Retinal pigment epithelial cell (primary cell): Measurements from ENCODE around the gene MAIP1.
A peak's percentile ranks its signal among the peaks of the same experiment; 100 is the strongest.

Experiments
- DNase-seq: peaks from one replicate; pipeline ENCODE4 v3.0.0-alpha.2; 2010; ENCODE audit warnings: low read depth
- H3K4me3 ChIP-seq: 2 replicates; pipeline ENCODE4 v1.5.1; 2011; ENCODE audit warnings: mild to moderate bottlenecking, low read length, control low read depth, moderate library complexity
- TF ChIP-seq, protein P1 (sequence below): conservative IDR thresholded peaks from 2 replicates; pipeline ENCODE4 v1.5.1; 2011; ENCODE audit warnings: low read depth, low read length, control low read depth, inconsistent platforms

The MAIP1 gene

GRCh38 chr2:199979398-199979797 lies 24.0 kb downstream of the MAIP1 start:
- TF ChIP-seq, protein P1, sequence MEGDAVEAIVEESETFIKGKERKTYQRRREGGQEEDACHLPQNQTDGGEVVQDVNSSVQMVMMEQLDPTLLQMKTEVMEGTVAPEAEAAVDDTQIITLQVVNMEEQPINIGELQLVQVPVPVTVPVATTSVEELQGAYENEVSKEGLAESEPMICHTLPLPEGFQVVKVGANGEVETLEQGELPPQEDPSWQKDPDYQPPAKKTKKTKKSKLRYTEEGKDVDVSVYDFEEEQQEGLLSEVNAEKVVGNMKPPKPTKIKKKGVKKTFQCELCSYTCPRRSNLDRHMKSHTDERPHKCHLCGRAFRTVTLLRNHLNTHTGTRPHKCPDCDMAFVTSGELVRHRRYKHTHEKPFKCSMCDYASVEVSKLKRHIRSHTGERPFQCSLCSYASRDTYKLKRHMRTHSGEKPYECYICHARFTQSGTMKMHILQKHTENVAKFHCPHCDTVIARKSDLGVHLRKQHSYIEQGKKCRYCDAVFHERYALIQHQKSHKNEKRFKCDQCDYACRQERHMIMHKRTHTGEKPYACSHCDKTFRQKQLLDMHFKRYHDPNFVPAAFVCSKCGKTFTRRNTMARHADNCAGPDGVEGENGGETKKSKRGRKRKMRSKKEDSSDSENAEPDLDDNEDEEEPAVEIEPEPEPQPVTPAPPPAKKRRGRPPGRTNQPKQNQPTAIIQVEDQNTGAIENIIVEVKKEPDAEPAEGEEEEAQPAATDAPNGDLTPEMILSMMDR: no peak
- no peak for DNase-seq
- no peak overlapping the region for H3K4me3 ChIP-seq

- peak overlapping the region; percentile 8 for H3K4me3 ChIP-seq
- peak; percentile 39 for DNase-seq
- TF ChIP-seq, protein P1: peak; percentile 79
Observed at GRCh38 chr2:199979832-199980628, 24.6 kb downstream of the MAIP1 start.

GRCh38 chr2:199982126-199982843 lies 26.9 kb downstream of the MAIP1 start:
- no peak for DNase-seq
- TF ChIP-seq, protein P1: no peak
- H3K4me3 ChIP-seq: no peak overlapping the region

DNA sequence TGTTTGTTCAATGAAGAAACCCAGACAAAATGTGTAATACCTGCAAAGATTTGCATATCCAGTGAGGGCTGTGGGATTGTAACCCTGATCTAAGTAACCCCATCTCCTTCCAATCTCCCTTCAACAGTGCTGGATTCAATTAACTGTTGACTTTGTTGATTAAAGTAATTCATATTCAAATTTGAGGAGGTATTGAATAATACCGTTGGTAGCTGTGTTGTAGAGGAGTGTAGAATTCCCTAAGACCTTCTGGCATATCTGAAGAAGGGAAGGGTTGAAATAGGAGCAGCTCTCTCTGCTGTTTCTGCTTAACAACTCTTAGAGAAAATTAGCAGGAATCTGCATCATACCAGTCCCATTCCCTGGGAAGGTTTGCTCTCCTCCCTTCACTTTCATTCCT lies 28.2 kb downstream of the MAIP1 start:
- H3K4me3 ChIP-seq: no peak overlapping the region
- no peak for DNase-seq
- TF ChIP-seq, protein P1: no peak

DNA sequence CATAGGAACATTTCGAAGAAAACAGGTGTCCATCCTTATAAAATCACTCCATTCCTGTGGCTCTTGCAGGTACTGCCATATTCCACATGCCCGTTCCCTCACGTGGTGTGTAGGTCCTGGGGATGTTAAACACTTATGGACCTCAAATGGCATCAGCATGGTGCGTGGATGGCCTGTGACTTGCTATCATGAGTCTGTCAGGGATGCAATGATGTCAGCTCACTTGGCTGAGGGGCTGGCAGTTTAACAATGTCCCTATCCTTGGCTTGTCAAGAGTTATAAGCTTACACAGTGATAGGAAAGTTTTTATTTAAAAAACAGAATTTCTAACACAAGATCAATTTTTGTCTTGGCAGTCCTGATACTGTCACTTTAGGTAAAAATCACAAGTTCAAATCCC lies 28.8 kb downstream of the MAIP1 start:
- no peak overlapping the region for H3K4me3 ChIP-seq
- TF ChIP-seq, protein P1: no peak
- DNase-seq: no peak

- no peak for DNase-seq
- no peak overlapping the region for H3K4me3 ChIP-seq
- TF ChIP-seq, protein P1: no peak
Observed at GRCh38 chr2:199984755-199985154, 29.4 kb downstream of the MAIP1 start.

- H3K4me3 ChIP-seq: no peak overlapping the region
- no peak for DNase-seq
- TF ChIP-seq, protein P1: peak; percentile 84
Observed at GRCh38 chr2:199985625-199986207, 30.3 kb downstream of the MAIP1 start.
